HEK293T (cell line): ENCODE results near the gene PEX14.

Experiments
- CTCF ChIA-PET: fragments of 350-600 bp; formaldehyde crosslinking; extraction: SDS; loops from one replicate; lab custom pipeline; 2021; ENCODE audit warnings: antibody characterized with exemption, inconsistent platforms; lab: Yijun Ruan, JAX
- POLR2A ChIA-PET: fragments of 350-600 bp; formaldehyde crosslinking; extraction: SDS; loops from one replicate; lab custom pipeline; 2020; ENCODE audit warnings: antibody characterized with exemption, inconsistent platforms; lab: Yijun Ruan, JAX
- DNase-seq: peaks from one replicate; pipeline ENCODE4 v3.0.0; 2012; ENCODE audit warnings: mixed read lengths; ENCODE audit errors: extremely low spot score
- ARNT ChIP-seq: fragments of 450-650 bp; IDR thresholded peaks from 2 replicates; pipeline ENCODE4 v1.6.1; 2017; ENCODE audit warnings: mild to moderate bottlenecking
- BHLHE40 ChIP-seq: fragments of 450-650 bp; IDR thresholded peaks from 2 replicates; pipeline ENCODE4 v1.6.1; 2016; ENCODE audit warnings: mild to moderate bottlenecking, moderate library complexity, borderline replicate concordance
- CTBP1 ChIP-seq: fragments of 450-650 bp; IDR thresholded peaks from 2 replicates; pipeline ENCODE4 v1.6.1; 2016; ENCODE audit warnings: borderline replicate concordance
- ELF4 ChIP-seq: fragments of 450-650 bp; IDR thresholded peaks from 2 replicates; pipeline ENCODE4 v1.6.1; 2017; ENCODE audit warnings: antibody characterized with exemption
- FOXA1 ChIP-seq: fragments of 450-650 bp; IDR thresholded peaks from 2 replicates; pipeline ENCODE4 v1.6.1; 2016; ENCODE audit warnings: mild to moderate bottlenecking
- FOXK2 ChIP-seq: fragments of 450-650 bp; IDR thresholded peaks from 2 replicates; pipeline ENCODE4 v1.6.1; 2016; ENCODE audit warnings: mild to moderate bottlenecking
- FOXM1 ChIP-seq: fragments of 450-650 bp; IDR thresholded peaks from 2 replicates; pipeline ENCODE4 v1.6.1; 2017; ENCODE audit warnings: mild to moderate bottlenecking, borderline replicate concordance
- HDGF ChIP-seq: fragments of 450-650 bp; IDR thresholded peaks from 2 replicates; pipeline ENCODE4 v1.6.1; 2017; ENCODE audit warnings: antibody characterized with exemption, borderline replicate concordance
- L3MBTL2 ChIP-seq: fragments of 450-650 bp; conservative IDR thresholded peaks from 2 replicates; pipeline ENCODE4 v1.6.1; 2016; ENCODE audit warnings: mild to moderate bottlenecking
- LEF1 ChIP-seq: fragments of 450-650 bp; IDR thresholded peaks from 2 replicates; pipeline ENCODE4 v1.6.1; 2017; ENCODE audit warnings: mild to moderate bottlenecking, borderline replicate concordance
- NFRKB ChIP-seq: fragments of 450-650 bp; IDR thresholded peaks from 2 replicates; pipeline ENCODE4 v1.6.1; 2016; ENCODE audit warnings: mild to moderate bottlenecking, moderate library complexity
- SP1 ChIP-seq: fragments of 450-650 bp; IDR thresholded peaks from 2 replicates; pipeline ENCODE4 v1.6.1; 2017
- SUZ12 ChIP-seq: fragments of 450-650 bp; IDR thresholded peaks from 2 replicates; pipeline ENCODE4 v1.6.1; 2016; ENCODE audit warnings: mild to moderate bottlenecking
- TARDBP ChIP-seq: fragments of 450-650 bp; IDR thresholded peaks from 2 replicates; pipeline ENCODE4 v1.6.1; 2016
- ZNF384 ChIP-seq: fragments of 450-650 bp; IDR thresholded peaks from 2 replicates; pipeline ENCODE4 v1.6.1; 2016
- TF ChIP-seq, protein P1 (sequence below): fragments of 450-650 bp; IDR thresholded peaks from 2 replicates; pipeline ENCODE4 v1.6.1; 2016

PEX14 gene

DNA sequence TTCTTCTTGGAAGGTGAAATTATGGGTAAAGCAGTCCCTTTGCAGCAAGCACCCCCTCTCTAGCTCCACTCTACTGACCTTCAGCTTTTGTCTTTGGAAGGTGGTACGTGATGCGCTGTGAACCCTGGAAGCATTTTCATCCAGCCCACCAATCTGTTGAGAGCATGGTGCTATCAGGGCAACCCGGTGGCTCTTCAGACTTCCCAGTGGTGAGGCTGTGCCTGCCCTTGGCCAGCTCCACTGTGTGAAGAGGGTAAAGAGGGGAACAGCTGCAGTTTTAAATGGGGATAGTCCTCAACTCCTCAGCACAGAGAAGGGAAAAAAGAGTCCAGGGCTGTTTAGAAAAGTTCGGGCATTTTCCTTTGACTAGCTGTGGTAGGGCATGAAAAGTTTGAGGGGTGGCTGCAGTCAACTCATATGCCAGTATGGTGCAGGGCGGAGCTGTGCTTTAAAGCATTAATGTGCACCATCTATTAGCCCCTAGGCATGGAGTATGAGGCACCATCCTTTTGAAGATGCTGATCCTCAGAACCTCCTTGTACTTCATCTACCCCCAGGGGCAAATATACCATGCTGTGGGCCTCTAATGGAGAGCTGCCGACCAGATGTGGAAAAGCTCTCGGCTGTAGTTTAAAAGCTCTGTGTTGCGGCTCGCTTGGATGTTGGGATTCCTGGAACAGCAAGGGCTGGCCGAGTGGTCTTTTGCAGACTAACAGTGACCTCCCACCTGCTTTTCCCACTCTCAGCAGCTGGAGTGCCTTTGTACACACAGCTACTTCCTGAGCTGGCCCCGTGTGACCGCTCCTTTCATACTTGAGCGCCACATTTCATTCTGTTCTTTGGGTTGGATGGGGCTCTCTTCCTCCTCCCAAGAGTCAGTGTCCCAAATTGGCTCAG is 123.0 kb downstream of the PEX14 start:
- ChIA-PET CTCF (interaction anchor here (0.5 kb wide), 1 partner anchor 1059 kb away, joined by 4 read pairs; no protein-coding TSS in a partner anchor), POLR2A (no interaction called here)
- DNase-seq: no peak
- TF ChIP-seq LEF1 (no peak), SP1 (no peak), CTBP1 (no peak), L3MBTL2 (no peak), FOXA1 (no peak), BHLHE40 (no peak), FOXM1 (no peak), ELF4 (no peak), SUZ12 (no peak), ZNF384 (no peak), FOXK2 (no peak)

DNA sequence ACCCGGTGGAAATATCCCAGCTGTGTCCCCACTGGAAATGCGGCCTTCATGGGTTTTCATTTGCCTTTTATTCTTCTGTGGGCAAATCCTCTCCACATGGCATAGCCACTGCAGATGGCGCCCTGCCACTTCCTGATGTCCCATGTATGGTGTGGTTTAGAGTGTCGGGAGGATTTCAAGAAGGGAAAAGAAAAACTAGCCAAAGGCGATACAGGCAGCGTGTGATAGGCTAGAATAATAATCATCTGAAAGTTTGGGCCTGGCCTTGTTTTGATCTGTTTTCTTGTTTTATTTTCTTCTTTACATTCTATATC is 123.6 kb downstream of the PEX14 start:
- CTCF ChIA-PET: no interaction called here
- POLR2A ChIA-PET: no interaction called here
- no peak for DNase-seq
- no peak for TF ChIP-seq ARNT
- TF ChIP-seq, protein P1, sequence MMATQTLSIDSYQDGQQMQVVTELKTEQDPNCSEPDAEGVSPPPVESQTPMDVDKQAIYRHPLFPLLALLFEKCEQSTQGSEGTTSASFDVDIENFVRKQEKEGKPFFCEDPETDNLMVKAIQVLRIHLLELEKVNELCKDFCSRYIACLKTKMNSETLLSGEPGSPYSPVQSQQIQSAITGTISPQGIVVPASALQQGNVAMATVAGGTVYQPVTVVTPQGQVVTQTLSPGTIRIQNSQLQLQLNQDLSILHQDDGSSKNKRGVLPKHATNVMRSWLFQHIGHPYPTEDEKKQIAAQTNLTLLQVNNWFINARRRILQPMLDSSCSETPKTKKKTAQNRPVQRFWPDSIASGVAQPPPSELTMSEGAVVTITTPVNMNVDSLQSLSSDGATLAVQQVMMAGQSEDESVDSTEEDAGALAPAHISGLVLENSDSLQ: no peak
- no peak for TF ChIP-seq CTBP1
- no peak for TF ChIP-seq FOXA1
- TF ChIP-seq SUZ12: no peak
- TF ChIP-seq NFRKB: no peak
- TF ChIP-seq BHLHE40: no peak
- no peak for TF ChIP-seq HDGF

DNA sequence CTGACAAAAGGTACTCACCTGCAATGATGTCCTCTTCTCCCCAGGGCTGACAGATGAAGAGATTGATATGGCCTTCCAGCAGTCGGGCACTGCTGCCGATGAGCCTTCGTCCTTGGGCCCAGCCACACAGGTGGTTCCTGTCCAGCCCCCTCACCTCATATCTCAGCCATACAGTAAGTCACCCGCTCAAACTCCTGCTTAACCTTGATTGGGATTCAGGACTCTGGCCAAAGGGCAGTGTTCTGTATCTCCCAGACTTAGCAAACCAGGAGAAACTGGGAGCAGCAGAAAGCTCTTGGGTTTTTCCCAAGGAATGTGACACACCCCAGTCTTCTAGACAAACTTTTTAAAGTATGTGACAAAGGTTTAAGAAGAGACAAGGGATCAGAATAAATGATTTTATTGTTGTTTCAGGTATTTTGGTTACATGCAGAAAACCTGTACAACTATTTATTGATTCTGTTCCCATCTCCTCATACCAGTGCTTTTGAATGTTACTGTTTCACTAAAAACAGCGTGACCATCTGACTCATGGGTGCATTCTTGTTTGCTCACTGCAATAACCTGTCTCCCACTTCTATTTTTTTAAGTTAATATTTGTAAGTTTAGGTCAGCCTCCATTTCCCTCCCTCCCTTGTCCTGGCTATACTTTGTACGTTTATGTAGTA is 124.6 kb downstream of the PEX14 start:
- POLR2A ChIA-PET: no interaction called here
- DNase-seq: no peak
- TF ChIP-seq NFRKB: no peak
- TF ChIP-seq SP1: no peak
- CTCF ChIA-PET: no interaction called here

DNA sequence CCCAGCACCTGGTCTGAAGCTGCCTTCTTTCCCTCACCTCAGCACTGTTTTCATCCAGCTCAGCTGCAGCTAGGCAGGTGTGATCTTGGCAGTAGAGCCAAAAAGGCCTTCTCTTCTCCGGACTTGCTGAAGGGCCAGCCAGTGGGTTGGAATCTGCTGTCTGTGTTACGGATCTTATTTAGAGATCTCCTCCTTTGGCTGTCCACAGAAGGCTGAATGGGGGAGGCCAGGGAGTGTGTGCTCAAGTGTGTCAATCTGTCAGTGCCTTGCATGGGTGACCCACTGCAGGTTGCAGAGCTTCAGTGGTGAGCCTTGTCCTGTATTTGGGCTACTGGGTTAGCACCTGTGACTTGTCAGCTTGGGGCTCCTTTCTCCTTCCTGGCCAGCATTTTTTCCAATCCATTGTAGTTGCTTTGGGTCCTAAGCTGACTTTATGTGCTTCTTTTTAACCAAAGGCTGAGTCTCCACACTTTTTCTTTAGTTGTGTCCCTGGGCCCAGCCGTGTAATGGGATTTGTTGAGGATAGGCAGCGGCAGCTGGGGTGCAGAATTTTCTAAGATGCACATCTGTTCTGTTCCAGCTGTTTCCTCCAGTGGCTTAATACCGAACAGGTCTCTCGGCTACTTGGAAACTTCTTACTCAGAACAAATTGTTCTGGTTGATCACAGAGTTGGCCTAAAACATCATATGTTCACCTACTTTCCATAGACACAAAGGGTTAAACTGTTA is 126.8 kb downstream of the PEX14 start:
- no peak for TF ChIP-seq L3MBTL2
- TF ChIP-seq CTBP1: no peak
- TF ChIP-seq FOXA1: no peak
- no peak for TF ChIP-seq HDGF
- no peak for TF ChIP-seq SUZ12
- TF ChIP-seq, protein P1: no peak
- no peak for TF ChIP-seq NFRKB
- TF ChIP-seq FOXK2: no peak
- ChIA-PET POLR2A (no interaction called here), CTCF (interaction anchor here (0.6 to 0.7 kb wide), 2 partner anchors 39 to 343 kb away, joined by 3 read pairs; no protein-coding TSS in a partner anchor)
- no peak for DNase-seq

DNA sequence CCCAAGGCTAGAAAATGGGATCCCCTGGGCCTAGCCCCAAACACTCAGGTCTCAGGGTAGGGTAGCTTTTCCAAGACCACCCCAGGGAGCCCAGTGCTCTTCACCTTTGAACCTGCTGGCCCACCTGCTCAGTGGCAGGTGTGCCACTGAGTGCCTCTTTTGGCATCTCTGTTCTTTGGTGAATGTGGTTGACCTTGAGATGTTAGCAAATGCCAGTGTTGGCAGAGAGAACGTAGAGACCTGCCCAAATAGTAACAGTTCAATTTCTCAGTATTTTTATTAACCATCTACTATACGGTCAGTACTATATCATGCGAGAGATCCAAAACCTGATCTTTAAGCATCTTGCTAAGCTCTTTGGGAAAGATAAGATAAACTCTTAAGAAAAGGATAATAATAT is 128.2 kb downstream of the PEX14 start:
- POLR2A ChIA-PET: no interaction called here
- CTCF ChIA-PET: no interaction called here
- TF ChIP-seq TARDBP: no peak
- no peak for TF ChIP-seq FOXK2
- TF ChIP-seq FOXA1: no peak
- no peak for TF ChIP-seq LEF1
- no peak for TF ChIP-seq SUZ12
- TF ChIP-seq BHLHE40: no peak
- TF ChIP-seq NFRKB: no peak
- TF ChIP-seq, protein P1: no peak
- TF ChIP-seq HDGF: no peak
- no peak for TF ChIP-seq SP1
- TF ChIP-seq ARNT: no peak
- no peak for TF ChIP-seq L3MBTL2
- no peak for TF ChIP-seq CTBP1
- TF ChIP-seq ELF4: no peak
- TF ChIP-seq FOXM1: no peak
- no peak for TF ChIP-seq ZNF384
- no peak for DNase-seq

DNA sequence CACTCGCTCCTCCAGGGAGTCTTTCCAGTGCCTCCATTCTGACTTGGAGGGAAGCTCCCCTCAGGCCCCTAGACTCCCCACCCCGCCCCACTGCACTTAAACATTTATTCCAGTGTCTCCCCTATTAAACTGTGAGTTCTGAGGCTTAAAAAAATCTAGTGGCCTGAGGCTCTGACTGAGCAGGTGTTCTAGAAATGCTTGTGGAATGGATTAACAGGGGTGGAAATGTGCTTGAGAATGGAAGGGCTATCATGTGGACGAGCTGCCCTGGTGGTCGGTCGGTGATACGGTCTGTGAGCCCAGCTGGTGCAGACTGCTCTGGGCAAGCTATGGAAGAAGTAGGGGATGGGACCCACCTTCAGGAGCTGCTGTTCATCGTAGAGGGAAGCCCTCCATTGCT is 130.2 kb downstream of the PEX14 start:
- ChIA-PET CTCF (interaction anchor here (0.5 kb wide), 1 partner anchor 64 kb away, joined by 5 read pairs; no protein-coding TSS in a partner anchor), POLR2A (no interaction called here)
- DNase-seq: no peak
- TF ChIP-seq SP1 (no peak), LEF1 (no peak), TARDBP (no peak), ARNT (no peak), HDGF (no peak), L3MBTL2 (no peak), ELF4 (no peak), FOXA1 (no peak), NFRKB (no peak), FOXM1 (no peak), BHLHE40 (no peak), FOXK2 (no peak), CTBP1 (no peak), SUZ12 (no peak), ZNF384 (no peak)
- TF ChIP-seq, protein P1: no peak
